Measurements from ENCODE around the gene TREML2. TPM values are rescaled to one million over a fixed set of nuclear protein-coding genes. Genes with fewer than 3 reads are reported as not detected.

Gene TREML2
- total RNA-seq, 1 donor from 2014 or later: not detected

DNA sequence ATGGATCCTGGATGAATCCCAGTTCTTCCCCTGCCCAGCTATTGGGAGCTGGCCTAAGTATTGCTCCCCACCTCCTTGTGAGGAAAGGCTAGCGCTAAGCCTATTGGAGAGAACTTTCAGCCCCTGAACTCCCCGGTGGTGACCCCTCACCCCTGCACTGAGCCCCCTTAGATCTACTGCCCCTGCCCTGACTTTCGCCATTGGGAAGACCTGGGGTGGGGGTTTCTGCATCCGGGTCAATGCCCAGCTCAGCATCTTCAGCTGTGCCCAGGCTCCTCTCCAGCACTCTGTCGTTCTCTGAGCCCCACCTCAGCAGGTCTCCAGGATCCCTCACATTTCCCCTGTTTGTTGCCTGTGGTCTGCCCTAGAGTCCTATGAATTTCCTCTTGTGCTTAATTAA, 36.2 kb upstream of the TREML2 start:
- Mint-ChIP-seq H3K4me1 (no peaks in the 10 kb centered on the region), H3K27ac (ENCODE audit: unreplicated experiment) (no peak overlapping the region), H3K27me3 (ENCODE audit: low read depth) (peaks cover 73% of the 10 kb centered on the region), H3K9me3 (no peaks in the 10 kb centered on the region), H3K36me3 (ENCODE audit: low read depth) (no peaks in the 10 kb centered on the region), H3K4me3 (no peak overlapping the region)
- TF ChIP-seq, protein P1, sequence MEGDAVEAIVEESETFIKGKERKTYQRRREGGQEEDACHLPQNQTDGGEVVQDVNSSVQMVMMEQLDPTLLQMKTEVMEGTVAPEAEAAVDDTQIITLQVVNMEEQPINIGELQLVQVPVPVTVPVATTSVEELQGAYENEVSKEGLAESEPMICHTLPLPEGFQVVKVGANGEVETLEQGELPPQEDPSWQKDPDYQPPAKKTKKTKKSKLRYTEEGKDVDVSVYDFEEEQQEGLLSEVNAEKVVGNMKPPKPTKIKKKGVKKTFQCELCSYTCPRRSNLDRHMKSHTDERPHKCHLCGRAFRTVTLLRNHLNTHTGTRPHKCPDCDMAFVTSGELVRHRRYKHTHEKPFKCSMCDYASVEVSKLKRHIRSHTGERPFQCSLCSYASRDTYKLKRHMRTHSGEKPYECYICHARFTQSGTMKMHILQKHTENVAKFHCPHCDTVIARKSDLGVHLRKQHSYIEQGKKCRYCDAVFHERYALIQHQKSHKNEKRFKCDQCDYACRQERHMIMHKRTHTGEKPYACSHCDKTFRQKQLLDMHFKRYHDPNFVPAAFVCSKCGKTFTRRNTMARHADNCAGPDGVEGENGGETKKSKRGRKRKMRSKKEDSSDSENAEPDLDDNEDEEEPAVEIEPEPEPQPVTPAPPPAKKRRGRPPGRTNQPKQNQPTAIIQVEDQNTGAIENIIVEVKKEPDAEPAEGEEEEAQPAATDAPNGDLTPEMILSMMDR (conservative IDR thresholded peaks at IDR 0.05): no peak
- DNase-seq (ENCODE audit: low read depth, low spot score): no peak

GRCh38 chr6:41236276-41236675, 35.3 kb upstream of the TREML2 start:
- no peaks in the 10 kb centered on the region for H3K9me3 Mint-ChIP-seq
- TF ChIP-seq, protein P1 (conservative IDR thresholded peaks at IDR 0.05): no peak
- H3K4me1 Mint-ChIP-seq: no peaks in the 10 kb centered on the region
- no peak overlapping the region for H3K4me3 Mint-ChIP-seq
- H3K27ac Mint-ChIP-seq (ENCODE audit: unreplicated experiment): no peak overlapping the region
- no peak for DNase-seq (ENCODE audit: low read depth, low spot score)
- H3K36me3 Mint-ChIP-seq (ENCODE audit: low read depth): no peaks in the 10 kb centered on the region
- H3K27me3 Mint-ChIP-seq (ENCODE audit: low read depth): peaks cover 73% of the 10 kb centered on the region

DNA sequence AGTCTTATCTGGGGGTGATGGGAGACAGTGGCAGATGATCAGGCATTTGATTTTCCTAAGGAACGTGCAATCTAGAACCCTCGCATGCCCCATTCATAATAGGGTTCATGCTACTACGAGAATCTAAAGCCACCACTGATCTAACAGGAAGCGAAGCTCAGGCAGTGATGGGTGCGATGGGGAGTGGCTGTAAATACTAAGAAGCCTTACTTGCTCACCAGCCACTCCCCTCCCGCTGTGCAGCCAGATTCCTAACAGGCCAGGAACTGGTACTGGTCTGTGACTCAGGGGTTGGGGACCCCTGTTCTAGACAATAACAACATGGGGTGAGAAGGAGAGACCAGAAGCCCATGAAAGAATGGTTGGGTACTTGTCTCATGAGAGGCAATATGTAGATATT, 31.7 kb upstream of the TREML2 start:
- Mint-ChIP-seq H3K36me3 (ENCODE audit: low read depth) (no peaks in the 10 kb centered on the region), H3K4me3 (no peak overlapping the region), H3K27me3 (ENCODE audit: low read depth) (peaks cover 45% of the 10 kb centered on the region), H3K27ac (ENCODE audit: unreplicated experiment) (no peak overlapping the region), H3K4me1 (no peaks in the 10 kb centered on the region), H3K9me3 (no peaks in the 10 kb centered on the region)
- DNase-seq (ENCODE audit: low read depth, low spot score): no peak
- TF ChIP-seq, protein P1 (conservative IDR thresholded peaks at IDR 0.05): no peak

- Mint-ChIP-seq H3K4me3 (no peak overlapping the region), H3K27me3 (ENCODE audit: low read depth) (peaks cover 48% of the 10 kb centered on the region), H3K9me3 (no peaks in the 10 kb centered on the region), H3K27ac (ENCODE audit: unreplicated experiment) (no peak overlapping the region), H3K4me1 (no peaks in the 10 kb centered on the region), H3K36me3 (ENCODE audit: low read depth) (no peaks in the 10 kb centered on the region)
- TF ChIP-seq, protein P1 (conservative IDR thresholded peaks at IDR 0.05): no peak
- DNase-seq (ENCODE audit: low read depth, low spot score): no peak
Observed at GRCh38 chr6:41231246-41231645, 30.3 kb upstream of the TREML2 start.

GRCh38 chr6:41229721-41230120, 28.8 kb upstream of the TREML2 start:
- TF ChIP-seq, protein P1 (conservative IDR thresholded peaks at IDR 0.05): no peak
- no peak overlapping the region for H3K4me3 Mint-ChIP-seq
- H3K36me3 Mint-ChIP-seq (ENCODE audit: low read depth): no peaks in the 10 kb centered on the region
- H3K27me3 Mint-ChIP-seq (ENCODE audit: low read depth): peaks cover 42% of the 10 kb centered on the region
- H3K4me1 Mint-ChIP-seq: no peaks in the 10 kb centered on the region
- no peaks in the 10 kb centered on the region for H3K9me3 Mint-ChIP-seq
- no peak overlapping the region for H3K27ac Mint-ChIP-seq (ENCODE audit: unreplicated experiment)
- DNase-seq (ENCODE audit: low read depth, low spot score): no peak

DNA sequence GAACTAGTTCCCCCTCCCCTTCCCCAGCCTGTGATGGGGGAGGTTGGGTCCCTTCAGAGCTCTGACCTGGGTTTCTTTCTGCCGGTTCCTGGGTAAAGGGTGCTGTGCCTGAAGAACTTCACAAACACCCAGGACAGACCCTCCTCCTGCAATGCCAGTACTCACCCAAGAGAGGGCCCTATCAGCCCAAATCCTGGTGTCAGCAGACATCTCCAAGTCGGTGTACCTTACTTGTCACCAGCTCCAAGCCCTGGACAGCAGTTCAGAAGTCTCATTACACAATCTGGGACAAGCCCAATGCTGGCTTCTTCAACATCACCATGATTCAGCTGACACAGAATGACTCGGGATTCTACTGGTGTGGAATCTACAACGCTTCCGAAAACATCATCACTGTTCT, 27.7 kb upstream of the TREML2 start:
- Mint-ChIP-seq H3K27ac (ENCODE audit: unreplicated experiment) (no peak overlapping the region), H3K4me3 (no peak overlapping the region), H3K9me3 (no peaks in the 10 kb centered on the region), H3K27me3 (ENCODE audit: low read depth) (peaks cover 43% of the 10 kb centered on the region), H3K36me3 (ENCODE audit: low read depth) (no peaks in the 10 kb centered on the region), H3K4me1 (no peaks in the 10 kb centered on the region)
- TF ChIP-seq, protein P1 (conservative IDR thresholded peaks at IDR 0.05): no peak
- no peak for DNase-seq (ENCODE audit: low read depth, low spot score)
